GM12801 (cell line): ENCODE data around the gene IFNL4.

ENCODE experiments used
- TF ChIP-seq, protein P1 (sequence below): IDR thresholded peaks from one replicate; pipeline ENCODE4 v1.5.1; 2011; ENCODE audit warnings: control low read depth; ENCODE audit not compliant: insufficient read length; ENCODE audit errors: extremely low read depth

Gene IFNL4

DNA sequence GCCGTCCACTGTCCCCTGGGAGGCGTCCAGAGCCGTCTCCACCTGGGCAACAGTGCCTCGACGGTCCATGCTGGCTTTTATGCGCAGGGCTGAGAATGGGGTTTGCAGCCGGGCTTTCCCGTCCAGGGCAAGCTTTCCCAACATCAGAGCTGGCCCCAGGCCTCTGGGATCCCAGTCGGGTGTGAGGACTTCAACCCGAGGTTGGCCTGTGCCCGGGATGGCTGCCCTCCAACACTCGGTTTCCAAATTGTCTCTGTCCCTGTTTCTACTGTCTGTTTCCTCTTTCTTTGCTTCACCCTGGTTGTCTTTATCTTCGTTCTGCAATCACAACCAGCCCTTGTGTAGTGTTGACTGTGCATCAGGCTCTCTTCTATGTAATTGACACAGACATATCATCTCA, at the start of gene IFNL4:
TSS of gene IFNL4 (minus strand) at position 51 of the 400 bp plus-strand sequence.
- TF ChIP-seq, protein P1, sequence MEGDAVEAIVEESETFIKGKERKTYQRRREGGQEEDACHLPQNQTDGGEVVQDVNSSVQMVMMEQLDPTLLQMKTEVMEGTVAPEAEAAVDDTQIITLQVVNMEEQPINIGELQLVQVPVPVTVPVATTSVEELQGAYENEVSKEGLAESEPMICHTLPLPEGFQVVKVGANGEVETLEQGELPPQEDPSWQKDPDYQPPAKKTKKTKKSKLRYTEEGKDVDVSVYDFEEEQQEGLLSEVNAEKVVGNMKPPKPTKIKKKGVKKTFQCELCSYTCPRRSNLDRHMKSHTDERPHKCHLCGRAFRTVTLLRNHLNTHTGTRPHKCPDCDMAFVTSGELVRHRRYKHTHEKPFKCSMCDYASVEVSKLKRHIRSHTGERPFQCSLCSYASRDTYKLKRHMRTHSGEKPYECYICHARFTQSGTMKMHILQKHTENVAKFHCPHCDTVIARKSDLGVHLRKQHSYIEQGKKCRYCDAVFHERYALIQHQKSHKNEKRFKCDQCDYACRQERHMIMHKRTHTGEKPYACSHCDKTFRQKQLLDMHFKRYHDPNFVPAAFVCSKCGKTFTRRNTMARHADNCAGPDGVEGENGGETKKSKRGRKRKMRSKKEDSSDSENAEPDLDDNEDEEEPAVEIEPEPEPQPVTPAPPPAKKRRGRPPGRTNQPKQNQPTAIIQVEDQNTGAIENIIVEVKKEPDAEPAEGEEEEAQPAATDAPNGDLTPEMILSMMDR: no peak

DNA sequence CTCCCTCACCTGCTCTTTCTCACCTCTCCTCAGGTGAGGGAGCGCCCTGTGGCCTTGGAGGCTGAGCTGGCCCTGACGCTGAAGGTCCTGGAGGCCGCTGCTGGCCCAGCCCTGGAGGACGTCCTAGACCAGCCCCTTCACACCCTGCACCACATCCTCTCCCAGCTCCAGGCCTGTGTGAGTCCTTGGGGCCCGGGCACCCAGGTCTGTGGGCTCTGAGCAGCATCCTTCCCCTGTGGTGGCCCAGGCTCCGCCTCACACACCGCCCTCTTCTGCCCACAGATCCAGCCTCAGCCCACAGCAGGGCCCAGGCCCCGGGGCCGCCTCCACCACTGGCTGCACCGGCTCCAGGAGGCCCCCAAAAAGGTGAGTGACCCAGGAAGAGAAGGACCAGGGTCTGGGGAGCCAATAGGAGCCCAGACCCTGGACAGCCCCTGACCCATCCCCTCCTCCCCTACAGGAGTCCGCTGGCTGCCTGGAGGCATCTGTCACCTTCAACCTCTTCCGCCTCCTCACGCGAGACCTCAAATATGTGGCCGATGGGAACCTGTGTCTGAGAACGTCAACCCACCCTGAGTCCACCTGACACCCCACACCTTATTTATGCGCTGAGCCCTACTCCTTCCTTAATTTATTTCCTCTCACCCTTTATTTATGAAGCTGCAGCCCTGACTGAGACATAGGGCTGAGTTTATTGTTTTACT, 49.4 kb upstream of the IFNL4 start:
- TF ChIP-seq, protein P1: no peak

DNA sequence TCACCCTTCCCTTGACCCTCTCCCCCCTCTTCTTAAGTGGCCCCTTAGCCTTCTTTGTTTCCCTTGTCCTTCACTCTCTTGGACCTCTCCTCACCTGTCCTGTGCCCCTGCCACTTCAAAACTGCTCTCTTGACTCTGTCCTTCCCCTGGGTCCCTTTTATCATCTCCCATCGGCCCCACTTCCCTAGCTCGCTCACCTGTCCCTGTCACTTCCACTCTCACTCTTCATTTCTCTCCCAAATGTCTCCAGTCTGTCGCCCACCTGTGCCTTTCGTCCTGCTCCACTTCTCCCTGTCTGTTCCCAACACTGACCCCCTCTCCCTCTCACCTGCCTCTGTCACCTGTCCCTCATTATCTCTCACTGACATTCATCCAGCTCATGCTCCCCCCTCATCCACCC, 48.2 kb upstream of the IFNL4 start:
- TF ChIP-seq, protein P1: no peak

DNA sequence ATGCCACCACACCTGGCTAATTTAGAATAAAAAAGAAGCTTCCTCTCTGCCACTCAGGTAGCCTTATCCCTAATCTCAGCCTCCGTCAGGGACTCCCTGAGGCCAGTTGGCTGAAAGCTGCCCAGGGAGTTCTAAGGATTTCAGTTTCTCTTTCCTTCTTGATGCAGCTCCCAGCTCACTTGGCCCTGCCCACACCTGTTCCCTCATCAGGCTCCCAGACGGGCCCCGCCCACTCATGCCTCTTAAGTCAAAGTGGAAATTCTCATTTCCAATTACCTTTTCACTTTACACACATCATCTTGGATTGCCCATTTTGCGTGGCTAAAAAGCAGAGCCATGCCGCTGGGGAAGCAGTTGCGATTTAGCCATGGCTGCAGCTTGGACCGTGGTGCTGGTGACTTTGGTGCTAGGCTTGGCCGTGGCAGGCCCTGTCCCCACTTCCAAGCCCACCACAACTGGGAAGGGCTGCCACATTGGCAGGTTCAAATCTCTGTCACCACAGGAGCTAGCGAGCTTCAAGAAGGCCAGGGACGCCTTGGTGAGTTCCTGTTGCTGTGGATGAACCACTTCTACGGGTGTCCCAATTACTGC, 47.5 kb upstream of the IFNL4 start, which contains the start of gene IFNL1:
TSS of gene IFNL1 (plus strand) at position 353 of the 591 bp plus-strand sequence. CDS start at position 368, 15 bp downstream.
- TF ChIP-seq, protein P1: no peak

DNA sequence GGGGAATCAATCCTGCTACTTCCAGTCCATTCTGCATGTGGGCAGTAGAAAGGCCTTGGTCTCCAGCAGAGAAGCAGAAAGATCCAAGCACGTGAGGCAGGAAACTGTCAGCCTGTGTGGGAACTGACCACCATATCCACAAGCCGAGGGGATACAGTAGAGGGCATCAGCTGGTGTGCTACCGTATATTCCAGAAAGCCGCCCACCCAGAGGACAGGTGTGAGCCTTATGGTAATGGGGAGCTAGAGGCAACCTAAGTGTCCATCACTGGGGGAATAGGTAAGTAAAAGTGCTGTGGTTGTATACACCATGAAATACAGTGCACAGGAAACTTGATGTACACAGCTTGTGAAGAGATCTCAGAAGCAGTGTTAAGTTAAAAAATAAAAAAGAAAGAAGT, 44.7 kb upstream of the IFNL4 start:
- TF ChIP-seq, protein P1: no peak

DNA sequence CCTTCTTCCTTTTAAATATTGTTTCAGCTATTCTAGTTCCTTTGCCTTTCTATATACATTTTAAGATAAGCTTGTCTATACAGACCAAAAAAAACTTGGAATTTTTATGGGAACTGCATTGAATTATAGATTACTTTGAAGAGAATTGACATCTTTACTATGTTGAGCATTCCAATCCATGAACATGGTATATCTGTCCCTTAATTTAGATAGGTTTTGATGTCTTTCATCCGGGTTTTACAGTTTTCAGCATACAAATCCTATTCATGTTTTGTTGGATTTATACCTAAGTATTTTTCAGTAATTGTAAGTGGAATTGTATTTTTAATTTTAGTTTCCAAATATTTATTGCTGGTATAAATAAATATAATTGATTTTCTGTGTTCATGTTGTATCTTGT, 35.4 kb upstream of the IFNL4 start:
- TF ChIP-seq, protein P1: no peak

DNA sequence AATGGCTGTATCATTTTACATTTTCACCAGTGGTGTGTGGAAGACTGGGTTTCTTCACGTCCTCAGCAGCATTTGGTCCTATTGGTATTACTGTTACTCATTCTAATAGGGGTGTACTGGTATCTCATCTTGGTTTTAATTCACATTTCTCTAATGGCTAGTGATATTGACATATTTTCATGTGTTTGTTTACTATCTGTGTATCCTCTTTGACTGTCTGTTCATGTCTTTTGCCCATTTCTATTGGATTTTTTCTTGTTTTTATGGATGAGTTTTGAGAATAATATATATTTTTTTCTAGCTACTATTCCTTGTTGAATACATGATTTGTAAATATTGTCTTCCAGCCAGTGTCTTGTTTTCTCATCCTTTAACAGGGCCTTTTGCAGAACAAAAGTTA, 33.4 kb upstream of the IFNL4 start:
- TF ChIP-seq, protein P1: no peak
